Peyer's patch (tissue), 4 donors: ENCODE data around the gene TUBE1.

Experiments used
- CTCF ChIP-seq, 6 experiments: fragments of 450-650 bp in 4 of 6; fragments of 200-600 bp in 2 of 6; sonication (generic) in 1 of 6; IDR thresholded peaks; one replicate each; pipeline ENCODE4 v1.5.1; 2017 to 2019; ENCODE audit warnings: antibody characterized with exemption in 6 of 6, mild to moderate bottlenecking in 3 of 6, moderate library complexity in 1 of 6
- POLR2A ChIP-seq, 2 donors: fragments of 450-650 bp; IDR thresholded peaks; one replicate each; pipeline ENCODE4 v1.5.1; 2017; ENCODE audit warnings: antibody characterized with exemption in 2 of 2, mild to moderate bottlenecking in 2 of 2, moderate library complexity in 2 of 2

GRCh38 chr6:112044856-112045255 is 42.4 kb downstream of the TUBE1 start:
- no peak for TF ChIP-seq CTCF (IDR thresholded peaks at IDR 0.05)
- TF ChIP-seq POLR2A (IDR thresholded peaks at IDR 0.05), result no peak
